Heart left ventricle (tissue), 16 donors: ENCODE measurements around the gene ITPRID2. TPM values are rescaled to one million over a fixed set of nuclear protein-coding genes. Genes with fewer than 3 reads are reported as not detected.

Experiments
- ATAC-seq, 4 donors: fragments of 200-7000 bp; cut with Tn5 transposase; one replicate each; pipeline ENCODE4 v1.9.1; 2020 to 2022; ENCODE audit warnings: moderate library complexity in 4 of 4, mild to moderate bottlenecking in 3 of 4, moderate number of reproducible peaks in 1 of 4
- DNase-seq, 5 donors: peaks; one replicate each; pipeline ENCODE4 v3.0.0-alpha.2; 2020
- H3K27ac ChIP-seq, 12 donors: fragments of 200-600 bp; sonication (generic) in 4 of 12; one replicate each; pipeline versions ENCODE4 v1.5.0 to v1.8.0; 2016 to 2022; ENCODE audit warnings: mild to moderate bottlenecking in 2 of 12
- H3K27me3 ChIP-seq, 9 donors: fragments of 200-600 bp; sonication (generic) in 2 of 9; one replicate each; pipeline versions ENCODE4 v1.5.1 to v1.8.0; 2016 to 2022; ENCODE audit warnings: mild to moderate bottlenecking in 3 of 9
- H3K36me3 ChIP-seq, 9 donors: fragments of 200-600 bp; sonication (generic) in 2 of 9; one replicate each; pipeline versions ENCODE4 v1.5.0 to v1.8.0; 2018 to 2022; ENCODE audit warnings: mild to moderate bottlenecking in 2 of 9
- H3K4me1 ChIP-seq, 12 donors: fragments of 200-600 bp; sonication (generic) in 4 of 12; one replicate each; pipeline versions ENCODE4 v1.5.0 to v1.8.0; 2016 to 2022; ENCODE audit warnings: mild to moderate bottlenecking in 3 of 12
- H3K4me3 ChIP-seq, 12 donors: fragments of 200-600 bp; sonication (generic) in 4 of 12; one replicate each; pipeline versions ENCODE4 v1.5.0 to v1.8.0; 2017 to 2022; ENCODE audit warnings: mild to moderate bottlenecking in 9 of 12, moderate library complexity in 4 of 12
- H3K9me3 ChIP-seq, 12 donors: fragments of 200-600 bp; sonication (generic) in 4 of 12; one replicate each; pipeline versions ENCODE4 v1.5.0 to v1.8.0; 2016 to 2022; ENCODE audit warnings: mild to moderate bottlenecking in 1 of 12
- POLR2A ChIP-seq, 2 donors: fragments of 450-650 bp; IDR thresholded peaks; one replicate each; pipeline ENCODE4 v1.6.1; 2017; ENCODE audit warnings: antibody characterized with exemption in 2 of 2, mild to moderate bottlenecking in 2 of 2, moderate library complexity in 2 of 2
- WGBS, 4 donors: extraction: QIAGEN DNeasy Blood & Tissue Kit in 2 of 4; methylation state at CpG; one replicate each; pipeline versions ENCODE4 v1.1.5 to v1.1.7; 2013 to 2018; 5-methylcytosine and 5-hydroxymethylcytosine counted together
- intact Hi-C, 10 donors: fragments of 100-400 bp; cut with DNase I; formaldehyde crosslinking; loops; one replicate each; pipeline versions ENCODE4 v1.11.1 to v1.14.2; 2022
- polyA plus RNA-seq, 2 donors: library from polyadenylated mRNA; stranded (reverse); fragments of 200-250 nt; gene quantifications; one replicate each; pipeline ENCODE4 v1.2.3, GENCODE V29; 2013
- total RNA-seq, 9 donors: library from RNA; depleted of rRNA in 2 of 9; stranded (reverse); fragments of >200 nt in 2 of 9; fragmentation: NEBNext Ultra II Directional in 3 of 9; extraction: Animal tissue kit (Norgen Biotek cat#: 25700) in 3 of 9; gene quantifications; one replicate each; pipeline versions ENCODE4 v1.1.0 to v1.2.4, GENCODE V29; 2016 to 2023
- TF ChIP-seq, protein P1 (sequence below), 12 donors: fragments of 200-600 bp; sonication (generic) in 4 of 12; IDR thresholded peaks; one replicate each; pipeline versions ENCODE4 v1.5.0 to v1.8.0; 2018 to 2022; ENCODE audit warnings: antibody characterized with exemption in 12 of 12, mild to moderate bottlenecking in 5 of 12
- donor health status: ischemic (EF 13 %, LVEDD 7.1; RV severe dilation, severe dysfunction).
- donor health status: healthy with polysubstance abuse.
- donor health status: DM: no; HTN: yes; CAD: no.
- donor health status: DM: no; HTN: no; CAD: no.
- donor health status: ischemic (EF 25% LVEDD 6.9; RV normal size, moderate dysfunction).
- donor health status: ischemic (EF 25% LVEDD 5.7; RV mildly dilated, moderate dysfunction).
- donor health status: healthy.
- donor health status: DM: yes; HTN: yes; CAD: no.
- donor health status: ischemic (EF 35%, LVEDD 5.7; RV mildly dilated, moderate dysfunction).
- donor health status: nonischemic (EF 11% LVEDD 7.7; RV severe dilation, severe dysfunction).
- donor health status: DM: yes; HTN: yes; CAD: no.
- donor health status: PGD.
- donor health status: ischemic (EF 29% LVEDD 5.4; RV normal size, mild dysfunction).
- donor health status: nonischemic (EF 23%, LVEDD 6.1; RV moderate dilation, normal function).

ITPRID2 gene
- total and polyA plus RNA-seq, 11 donors = 37.8 to 85.9 (median 59.3) TPM

DNA sequence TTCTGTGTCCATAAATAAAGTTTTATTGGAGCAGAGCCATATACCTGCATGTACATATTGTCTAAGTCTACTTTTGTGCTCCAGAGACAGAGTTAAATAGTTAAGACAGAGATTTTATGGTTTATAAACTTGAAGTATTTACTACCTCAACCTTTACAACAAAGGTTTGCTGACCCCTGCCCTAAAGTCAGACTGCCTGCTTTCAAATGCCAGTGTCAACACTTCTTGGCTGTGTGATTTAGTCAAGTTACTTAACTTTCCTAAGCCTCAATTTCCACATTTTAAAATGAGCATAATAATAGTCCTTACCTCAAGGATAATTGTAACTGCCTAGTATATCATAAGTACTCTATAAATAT, 44.4 kb upstream of the ITPRID2 start:
- intact Hi-C loops = no loop called here
- Histone ChIP-seq H3K27ac (peak overlapping the region in 2 of 12 donors; percentile 11 to 15), H3K4me1 (peaks cover 0 to 24% (median 7%) of the 10 kb centered on the region in 12 donors), H3K36me3 (no peaks in the 10 kb centered on the region), H3K27me3 (no peaks in the 10 kb centered on the region), H3K4me3 (no peak overlapping the region), H3K9me3 (no peaks in the 10 kb centered on the region)
- no peak for TF ChIP-seq POLR2A (IDR thresholded peaks at IDR 0.05)
- TF ChIP-seq, protein P1, sequence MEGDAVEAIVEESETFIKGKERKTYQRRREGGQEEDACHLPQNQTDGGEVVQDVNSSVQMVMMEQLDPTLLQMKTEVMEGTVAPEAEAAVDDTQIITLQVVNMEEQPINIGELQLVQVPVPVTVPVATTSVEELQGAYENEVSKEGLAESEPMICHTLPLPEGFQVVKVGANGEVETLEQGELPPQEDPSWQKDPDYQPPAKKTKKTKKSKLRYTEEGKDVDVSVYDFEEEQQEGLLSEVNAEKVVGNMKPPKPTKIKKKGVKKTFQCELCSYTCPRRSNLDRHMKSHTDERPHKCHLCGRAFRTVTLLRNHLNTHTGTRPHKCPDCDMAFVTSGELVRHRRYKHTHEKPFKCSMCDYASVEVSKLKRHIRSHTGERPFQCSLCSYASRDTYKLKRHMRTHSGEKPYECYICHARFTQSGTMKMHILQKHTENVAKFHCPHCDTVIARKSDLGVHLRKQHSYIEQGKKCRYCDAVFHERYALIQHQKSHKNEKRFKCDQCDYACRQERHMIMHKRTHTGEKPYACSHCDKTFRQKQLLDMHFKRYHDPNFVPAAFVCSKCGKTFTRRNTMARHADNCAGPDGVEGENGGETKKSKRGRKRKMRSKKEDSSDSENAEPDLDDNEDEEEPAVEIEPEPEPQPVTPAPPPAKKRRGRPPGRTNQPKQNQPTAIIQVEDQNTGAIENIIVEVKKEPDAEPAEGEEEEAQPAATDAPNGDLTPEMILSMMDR (IDR thresholded peaks at IDR 0.05) = no peak
- no peak for DNase-seq
- ATAC-seq = no peak

GRCh38 chr2:181847702-181848101, 43.8 kb upstream of the ITPRID2 start:
- ATAC-seq = no peak
- Histone ChIP-seq H3K9me3 (no peaks in the 10 kb centered on the region), H3K36me3 (no peaks in the 10 kb centered on the region), H3K4me3 (no peak overlapping the region), H3K27me3 (no peaks in the 10 kb centered on the region), H3K4me1 (peaks cover 0 to 24% (median 7%) of the 10 kb centered on the region in 12 donors), H3K27ac (peak overlapping the region in 3 of 12 donors; percentile 0 to 15 (median 11))
- 38 to 59% (median 44%) methylated on average over 2 of the region's 2 CpGs for WGBS, 4 donors
- intact Hi-C loops = no loop called here
- no peak for DNase-seq
- TF ChIP-seq POLR2A (IDR thresholded peaks at IDR 0.05) = no peak
- TF ChIP-seq, protein P1 (IDR thresholded peaks at IDR 0.05) = no peak

DNA sequence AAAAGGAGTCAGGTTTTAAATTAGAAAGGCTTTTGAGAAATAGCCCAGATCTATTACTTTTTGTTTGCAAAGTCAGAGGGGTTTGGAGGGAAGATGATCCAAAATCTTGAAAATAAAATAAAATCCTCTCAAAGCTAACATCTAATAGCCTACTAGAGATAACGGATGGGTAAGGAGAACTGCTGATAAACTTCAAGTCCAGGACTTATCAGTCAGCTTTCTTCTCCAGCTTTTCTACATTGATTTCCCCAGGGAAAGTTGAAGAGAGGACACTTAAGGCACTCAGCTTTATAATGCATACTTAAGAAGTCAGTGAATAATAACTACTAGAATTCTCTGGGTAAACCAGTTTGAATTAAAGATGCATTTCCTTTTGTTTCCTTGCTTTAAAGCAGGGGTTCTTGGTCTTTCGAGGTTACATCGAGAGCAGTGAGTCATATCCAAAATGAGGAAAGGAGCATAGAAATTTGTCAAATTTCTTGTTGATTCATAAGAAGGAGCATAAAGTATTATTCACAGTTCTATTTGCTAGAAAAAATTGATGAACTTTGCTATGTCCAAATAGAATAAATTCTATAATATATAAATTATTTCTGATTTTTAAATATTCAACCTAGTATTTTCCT, 43.2 kb upstream of the ITPRID2 start:
- 54 to 62% (median 59%) methylated on average over 3 of the region's 3 CpGs for WGBS, 4 donors
- Histone ChIP-seq H3K36me3 (no peaks in the 10 kb centered on the region), H3K27me3 (no peaks in the 10 kb centered on the region), H3K9me3 (no peaks in the 10 kb centered on the region), H3K27ac (peak overlapping the region in 3 of 12 donors; percentile 0 to 15 (median 11)), H3K4me1 (peaks cover 0 to 24% (median 7%) of the 10 kb centered on the region in 12 donors), H3K4me3 (no peak overlapping the region)
- no peak for DNase-seq
- intact Hi-C loops = no loop called here
- no peak for ATAC-seq
- no peak for TF ChIP-seq POLR2A (IDR thresholded peaks at IDR 0.05)
- TF ChIP-seq, protein P1 (IDR thresholded peaks at IDR 0.05) = no peak

DNA sequence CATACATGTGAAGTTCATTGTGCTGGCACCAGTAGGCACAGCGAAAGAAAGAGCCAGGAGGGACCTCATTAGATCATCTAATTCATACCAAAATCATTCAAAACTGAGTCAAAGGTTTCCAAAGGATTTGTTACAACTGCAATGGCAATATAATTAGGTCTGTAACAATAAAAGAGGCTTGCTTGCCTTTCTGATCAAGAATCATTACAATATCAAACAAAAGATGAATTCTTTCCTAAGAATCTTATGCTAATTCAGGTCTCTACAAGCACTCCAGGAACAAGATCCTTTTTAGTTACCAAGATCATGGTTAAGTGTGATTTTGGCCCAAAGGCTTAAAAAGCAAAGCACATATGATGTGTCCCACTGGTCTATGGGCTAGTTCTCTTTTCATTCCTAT, 41.9 kb upstream of the ITPRID2 start:
- H3K27ac ChIP-seq = no peak overlapping the region
- TF ChIP-seq, protein P1 (IDR thresholded peaks at IDR 0.05) = no peak
- no peak for TF ChIP-seq POLR2A (IDR thresholded peaks at IDR 0.05)
- peaks cover 0 to 24% (median 7%) of the 10 kb centered on the region in 12 donors for H3K4me1 ChIP-seq
- intact Hi-C loops = no loop called here
- no peak overlapping the region for H3K4me3 ChIP-seq
- ATAC-seq (no peak), DNase-seq (no peak)
- no peaks in the 10 kb centered on the region for H3K9me3 ChIP-seq
- H3K27me3 ChIP-seq = no peaks in the 10 kb centered on the region
- WGBS, 4 donors = 94 to 100% (median 95%) methylated on average over 1 of the region's 1 CpG
- no peaks in the 10 kb centered on the region for H3K36me3 ChIP-seq
